Suppressor macrophage treated with lipopolysaccharide for 1 hour (primary cell): ENCODE measurements around the gene FAM222B.
A peak's percentile ranks its signal among the peaks of the same experiment; 100 is the strongest.
"Not testable (repeated sequence)": the region's sequence is repeated elsewhere in the genome, so short reads cannot be mapped to it uniquely, and the experiment has no call there.

ENCODE experiments used
- DNase-seq, 3 donors: peaks; one replicate each; pipeline ENCODE4 v3.0.0-alpha.2; 2020 to 2022

The FAM222B gene

DNA sequence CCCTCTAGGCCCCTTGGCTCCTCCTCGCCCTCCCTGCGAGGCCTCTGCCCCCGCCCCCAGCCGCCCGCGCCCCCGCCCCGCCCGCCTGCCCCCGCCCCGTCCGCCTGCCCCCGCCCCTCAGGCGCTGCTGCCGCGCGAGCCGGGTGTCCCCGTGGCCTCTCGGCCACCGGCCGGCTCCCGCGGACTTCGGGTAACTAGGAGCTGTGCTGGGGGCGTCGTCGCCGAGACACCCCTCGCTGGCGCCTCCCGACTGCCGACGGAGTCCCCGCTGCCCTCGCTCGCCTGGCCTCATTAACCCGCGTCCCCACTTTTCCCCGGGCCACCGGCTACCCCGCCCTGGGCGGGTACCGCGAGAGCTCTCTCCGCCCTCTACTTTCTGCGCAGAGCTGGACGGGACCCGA lies 116.4 kb downstream of the FAM222B start, which contains the start of gene TLCD1:
Gene TLCD1 (minus strand): TSS at position 8 of the 401 bp plus-strand sequence. CDS start 136 bp downstream, outside the sequence.
- peak; percentile 77 to 89 (median 85) for DNase-seq

DNA sequence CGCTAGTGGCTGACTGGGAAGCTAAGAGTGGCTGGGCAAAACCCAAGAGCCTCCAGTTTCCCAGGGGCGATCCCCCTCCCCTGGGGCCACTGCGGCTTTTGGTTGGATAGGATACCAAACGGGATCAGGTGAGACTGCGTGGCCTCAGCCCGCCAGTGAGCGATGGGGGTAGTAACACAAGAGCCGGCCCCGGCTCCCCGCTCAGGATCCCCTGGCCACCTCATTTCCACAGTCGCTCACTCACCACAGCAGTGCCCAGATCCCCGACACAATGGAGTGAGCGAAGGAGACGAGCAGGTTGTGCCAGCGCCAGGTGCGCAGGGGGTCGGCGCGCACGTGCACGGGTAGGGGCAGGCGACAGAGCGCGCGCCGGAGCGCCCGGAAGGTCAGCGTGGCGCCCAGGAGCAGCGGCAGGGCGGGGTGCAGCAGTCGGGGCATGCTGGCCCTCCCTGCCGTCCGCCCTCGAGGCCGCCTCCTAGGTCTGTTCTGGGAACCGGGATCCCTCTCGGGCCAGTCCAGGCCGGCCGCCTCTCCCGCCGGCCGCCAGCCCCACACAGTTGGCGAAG lies 116.8 kb downstream of the FAM222B start:
- DNase-seq: peak in 1 of 3 donors; percentile 33

DNA sequence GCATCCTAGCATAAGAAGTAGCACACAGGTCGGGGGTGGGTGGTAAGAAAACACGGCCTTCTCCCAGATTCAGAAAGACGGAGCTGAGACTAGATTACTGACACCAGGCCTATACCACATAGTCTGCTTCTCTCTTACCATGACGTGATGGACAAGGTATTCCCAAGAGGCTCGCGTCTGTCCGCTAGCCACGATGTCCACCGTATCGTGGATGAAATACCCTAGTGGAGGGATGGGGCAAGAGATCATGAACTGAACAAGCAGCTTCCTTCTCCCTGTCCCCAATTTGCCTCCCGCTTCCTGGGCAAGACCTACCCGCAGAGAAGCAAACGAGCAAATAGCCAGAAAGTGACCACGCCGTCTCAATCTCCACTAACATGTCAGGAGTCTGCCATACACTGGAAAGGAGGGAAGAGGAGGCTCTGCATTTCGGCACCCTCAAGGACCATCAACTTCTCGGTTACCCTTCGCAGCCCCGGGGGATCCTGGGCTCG lies 117.4 kb downstream of the FAM222B start:
- DNase-seq: no peak

DNA sequence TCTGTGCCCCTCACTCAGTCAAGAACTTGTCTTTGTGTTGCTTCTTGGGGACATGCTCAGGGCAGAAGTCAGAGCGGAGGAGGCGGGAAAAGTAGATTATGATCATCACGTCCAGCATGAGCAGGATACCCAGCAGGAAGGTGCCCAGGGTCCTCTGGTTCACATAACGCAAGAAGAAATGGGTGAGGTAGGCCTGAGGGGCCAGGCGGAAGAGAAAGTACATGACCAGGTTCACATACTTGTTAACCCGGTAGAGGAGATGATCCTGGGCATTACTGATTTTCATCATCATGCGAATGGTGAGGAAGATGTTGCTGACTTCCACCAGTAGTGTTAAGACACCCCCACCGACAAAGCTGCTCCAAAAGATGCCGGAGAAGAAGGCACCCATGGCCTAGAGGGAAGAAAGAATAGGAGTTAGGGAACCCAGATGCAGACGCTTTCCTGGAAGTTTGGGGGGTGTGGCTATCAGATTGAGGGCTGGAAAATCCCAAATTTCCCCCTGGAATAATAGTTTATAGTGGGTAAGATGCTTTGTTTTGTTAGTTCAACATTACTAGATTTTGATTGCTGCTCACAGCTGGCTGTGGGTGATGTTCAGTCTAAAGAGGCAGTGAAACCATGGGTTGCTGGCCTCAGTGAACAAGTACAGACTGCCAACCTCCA lies 118.0 kb downstream of the FAM222B start:
- no peak for DNase-seq

DNA sequence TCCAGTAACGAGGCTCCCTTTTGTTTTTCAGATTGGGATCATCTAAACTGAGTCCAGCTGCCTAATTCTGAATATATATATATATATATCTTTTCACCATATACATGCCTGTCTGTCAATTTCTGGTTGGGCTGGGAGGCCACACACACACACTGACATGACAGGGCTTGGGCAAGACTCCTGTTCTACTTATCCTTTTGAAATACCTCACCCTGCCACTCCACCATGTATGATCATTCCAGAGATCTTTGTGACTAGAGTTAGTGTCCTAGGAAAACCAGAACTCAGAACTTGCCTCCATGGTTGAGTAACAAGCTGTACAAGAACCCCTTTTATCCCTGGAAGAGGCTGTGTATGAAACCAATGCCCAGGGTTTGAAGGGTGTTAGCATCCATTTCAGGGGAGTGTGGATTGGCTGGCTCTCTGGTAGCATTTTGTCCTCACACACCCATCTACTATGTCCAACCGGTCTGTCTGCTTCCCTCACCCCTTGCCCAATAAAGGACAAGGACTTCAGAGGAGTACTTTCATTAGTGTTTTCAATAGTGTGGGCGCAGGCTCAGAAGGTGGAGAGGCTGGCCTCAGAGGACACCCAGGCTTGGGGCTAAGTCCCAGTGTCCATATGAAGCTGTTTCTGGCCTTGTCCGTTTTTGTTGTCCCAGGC lies 118.6 kb downstream of the FAM222B start:
- DNase-seq: not testable (repeated sequence)

DNA sequence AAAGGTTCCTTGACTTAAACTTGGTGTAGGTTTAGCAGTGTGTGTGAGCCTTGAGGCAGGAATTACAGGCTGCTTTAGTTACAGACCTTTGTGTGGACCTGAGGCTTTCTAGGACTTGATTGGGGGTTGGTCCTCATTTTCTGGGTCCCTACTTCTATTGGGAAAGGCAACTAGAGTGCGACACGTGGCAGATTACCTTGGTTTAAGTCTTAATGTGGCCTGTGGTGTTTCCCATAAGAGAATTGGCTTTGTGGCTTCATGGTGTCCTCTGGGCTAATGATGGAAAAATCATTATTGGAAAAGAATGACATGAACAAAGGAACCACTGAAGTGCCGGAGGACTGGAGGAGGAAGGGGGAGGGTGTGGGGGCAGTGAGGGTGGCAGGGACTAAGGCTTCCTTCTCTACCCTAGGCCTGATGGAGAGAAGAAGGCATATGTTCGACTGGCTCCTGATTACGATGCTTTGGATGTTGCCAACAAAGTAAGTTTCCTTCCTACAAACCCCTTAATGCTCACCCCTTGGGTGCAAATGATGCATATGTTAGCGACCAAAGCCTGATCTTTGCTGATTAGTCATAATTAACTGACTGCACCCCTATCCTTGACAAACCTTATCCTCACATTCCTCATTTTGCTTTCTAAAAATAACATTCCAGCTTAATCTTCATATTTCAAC lies 119.3 kb downstream of the FAM222B start:
- no peak for DNase-seq

DNA sequence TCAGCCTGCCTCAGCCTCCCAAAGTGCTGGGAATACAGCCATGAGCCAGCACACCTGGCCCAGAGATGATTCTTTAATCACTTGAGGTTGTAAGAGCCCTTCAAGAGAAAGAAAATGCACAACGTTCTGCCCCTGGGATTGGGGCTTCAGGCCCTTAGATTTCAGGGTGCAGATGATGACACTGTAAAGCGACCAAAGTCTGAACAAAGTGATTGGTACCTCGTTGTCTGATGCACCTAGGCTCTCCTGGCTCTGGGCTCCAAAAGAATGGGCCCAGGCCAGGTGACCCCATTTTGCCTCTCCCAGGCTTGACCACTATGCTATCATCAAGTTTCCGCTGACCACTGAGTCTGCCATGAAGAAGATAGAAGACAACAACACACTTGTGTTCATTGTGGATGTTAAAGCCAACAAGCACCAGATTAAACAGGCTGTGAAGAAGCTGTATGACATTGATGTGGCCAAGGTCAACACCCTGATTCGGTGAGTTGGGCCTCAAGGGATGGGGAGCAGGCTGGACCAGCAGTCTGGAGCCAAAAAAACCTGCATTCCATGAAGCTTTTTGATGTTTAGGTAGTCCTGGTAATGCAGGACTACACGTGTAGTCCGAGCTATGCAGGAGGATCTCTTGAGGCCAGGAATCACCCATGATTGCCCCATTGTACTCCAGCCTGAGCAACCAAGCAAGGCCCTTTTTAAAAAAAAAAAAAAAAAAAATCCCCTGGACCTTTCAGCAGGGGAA lies 120.0 kb downstream of the FAM222B start:
- no peak for DNase-seq

DNA sequence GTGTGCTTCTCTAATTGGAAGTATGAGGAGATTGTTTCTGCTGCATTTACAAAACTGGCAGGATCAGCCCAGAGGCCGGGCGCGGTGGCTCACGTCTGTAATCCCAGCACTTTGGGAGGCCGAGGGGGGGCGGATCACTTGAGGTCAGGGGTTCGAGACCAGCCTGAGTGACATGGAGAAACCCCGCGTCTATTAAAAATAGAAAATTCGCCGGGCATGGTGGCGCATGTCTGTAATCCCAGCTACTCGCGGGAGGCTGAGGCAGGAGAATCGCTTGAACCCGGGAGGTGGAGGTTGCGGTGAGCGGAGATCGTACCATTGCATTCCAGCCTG lies 121.6 kb downstream of the FAM222B start:
- DNase-seq: not testable (repeated sequence)

DNA sequence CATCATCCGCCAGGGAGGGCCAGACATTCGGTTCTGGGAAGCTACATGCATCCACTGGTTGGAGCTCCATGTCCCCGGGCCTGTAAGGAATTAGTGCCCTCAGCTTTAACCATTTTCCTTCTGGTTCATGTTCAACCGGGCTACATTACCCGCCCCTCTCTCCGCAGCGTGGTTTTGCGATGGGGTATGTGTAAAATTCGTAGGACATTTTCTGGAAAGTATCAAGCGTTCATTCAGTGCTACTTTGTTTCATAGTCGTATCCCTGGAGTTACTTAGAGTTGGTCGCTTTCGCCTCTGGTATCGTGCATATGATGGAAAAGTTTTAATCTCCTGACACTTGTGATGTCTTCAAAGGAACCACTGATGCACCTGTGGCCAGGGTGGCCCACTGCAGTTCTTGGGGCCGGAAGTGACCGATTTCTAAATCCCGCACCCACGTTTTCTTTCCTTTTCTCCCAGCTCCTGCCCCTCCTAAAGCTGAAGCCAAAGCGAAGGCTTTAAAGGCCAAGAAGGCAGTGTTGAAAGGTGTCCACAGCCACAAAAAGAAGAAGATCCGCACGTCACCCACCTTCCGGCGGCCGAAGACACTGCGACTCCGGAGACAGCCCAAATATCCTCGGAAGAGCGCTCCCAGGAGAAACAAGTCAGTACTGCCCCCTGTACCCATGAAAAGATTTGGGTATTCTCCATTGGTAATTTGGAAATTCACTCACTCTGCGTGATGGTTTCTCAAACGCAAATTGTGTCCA lies 122.2 kb downstream of the FAM222B start:
- peak; percentile 18 to 32 (median 20) for DNase-seq

DNA sequence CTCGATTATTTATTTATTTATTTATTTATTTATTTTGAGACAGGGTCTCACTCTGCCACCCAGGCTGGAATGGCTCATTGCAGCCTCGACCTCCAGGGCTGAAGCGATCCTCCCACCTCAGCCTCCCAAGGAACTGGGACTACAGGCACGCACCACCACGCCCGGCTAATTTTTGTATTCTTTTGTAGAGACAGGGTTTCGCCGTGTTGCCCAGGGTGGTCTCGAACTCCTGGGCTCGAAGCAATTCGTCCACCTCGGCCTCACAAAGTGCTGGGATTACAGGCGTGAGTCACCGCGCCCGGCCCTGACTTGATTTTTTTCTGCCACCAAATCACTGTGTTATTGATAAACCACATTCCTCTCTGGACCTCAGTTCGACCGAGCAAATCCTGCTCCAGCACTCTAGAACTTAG lies 123.6 kb downstream of the FAM222B start:
- no peak for DNase-seq

DNA sequence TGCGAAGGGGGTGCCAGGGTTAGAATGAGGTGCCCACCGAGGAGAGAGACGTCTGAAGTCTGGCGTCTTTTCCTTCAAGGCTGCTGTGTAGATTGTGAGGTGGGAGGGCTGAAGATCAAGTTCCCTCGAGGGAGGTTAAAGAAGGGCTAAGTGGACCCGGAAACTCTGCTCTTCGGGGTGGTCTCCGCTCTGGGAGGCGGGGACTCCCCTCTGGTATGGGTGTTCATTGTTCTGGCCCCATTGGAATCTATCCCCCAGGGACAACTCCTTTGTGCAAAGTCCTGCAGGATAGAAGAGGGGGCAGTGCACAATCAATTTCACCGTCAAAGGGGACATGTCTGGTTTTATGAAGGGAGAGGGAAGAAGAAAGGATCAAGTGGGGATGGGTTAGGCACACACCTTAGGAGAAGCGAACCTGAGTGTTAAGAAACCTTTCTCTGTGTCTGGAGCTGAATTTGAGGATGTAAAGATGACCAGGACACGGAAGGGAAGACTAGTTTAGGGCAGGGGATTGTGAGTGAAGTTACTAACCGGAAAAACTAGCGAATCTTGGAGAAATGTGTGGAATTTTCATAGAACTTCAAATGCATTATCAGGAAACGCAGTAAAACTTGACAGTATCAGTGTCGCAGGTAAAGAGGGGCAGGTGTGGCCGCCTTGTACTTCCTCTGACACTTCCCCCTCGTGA lies 124.1 kb downstream of the FAM222B start:
- no peak for DNase-seq

DNA sequence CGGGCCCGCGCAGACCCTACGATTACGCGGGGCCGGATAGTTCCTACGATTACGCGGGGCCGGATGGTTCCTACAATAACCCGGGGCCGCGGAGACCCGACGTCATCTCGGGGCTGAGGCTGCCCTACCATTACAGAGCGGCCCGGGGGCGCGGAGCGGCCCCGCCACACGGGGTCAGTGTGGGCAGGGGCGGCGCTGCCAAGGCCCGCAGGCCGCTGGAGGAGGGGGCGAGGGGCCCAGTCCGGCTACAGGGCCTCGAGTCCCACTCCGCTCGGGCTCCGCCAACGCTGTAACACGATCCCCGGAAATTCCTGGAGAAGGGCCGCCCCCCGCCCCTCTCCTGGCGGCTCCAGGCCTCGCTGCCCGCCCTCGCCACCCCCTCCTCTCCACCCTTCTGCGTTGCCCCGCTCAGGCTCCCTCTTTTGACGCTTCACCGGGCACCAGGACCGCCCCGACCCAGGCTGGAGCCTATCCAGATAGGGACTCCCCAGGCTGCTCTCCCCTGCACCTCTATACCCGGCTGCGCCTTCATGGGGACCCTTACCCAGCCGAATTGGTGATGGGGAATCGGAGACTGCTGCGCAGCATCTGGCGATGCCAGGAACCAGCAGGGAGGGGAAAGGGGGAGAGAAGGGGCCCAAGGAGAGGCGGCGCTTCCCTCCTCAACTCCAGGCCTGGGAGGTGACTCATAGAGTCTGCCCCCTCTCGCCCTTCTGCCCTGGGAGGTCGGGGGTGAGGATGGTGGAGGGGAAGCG lies 124.8 kb downstream of the FAM222B start, which contains the start of gene RAB34:
Gene RAB34 (minus strand): TSS at position 291 of the 755 bp plus-strand sequence. CDS start 602 bp downstream, outside the sequence.
- peak; percentile 58 to 75 (median 65) for DNase-seq

DNA sequence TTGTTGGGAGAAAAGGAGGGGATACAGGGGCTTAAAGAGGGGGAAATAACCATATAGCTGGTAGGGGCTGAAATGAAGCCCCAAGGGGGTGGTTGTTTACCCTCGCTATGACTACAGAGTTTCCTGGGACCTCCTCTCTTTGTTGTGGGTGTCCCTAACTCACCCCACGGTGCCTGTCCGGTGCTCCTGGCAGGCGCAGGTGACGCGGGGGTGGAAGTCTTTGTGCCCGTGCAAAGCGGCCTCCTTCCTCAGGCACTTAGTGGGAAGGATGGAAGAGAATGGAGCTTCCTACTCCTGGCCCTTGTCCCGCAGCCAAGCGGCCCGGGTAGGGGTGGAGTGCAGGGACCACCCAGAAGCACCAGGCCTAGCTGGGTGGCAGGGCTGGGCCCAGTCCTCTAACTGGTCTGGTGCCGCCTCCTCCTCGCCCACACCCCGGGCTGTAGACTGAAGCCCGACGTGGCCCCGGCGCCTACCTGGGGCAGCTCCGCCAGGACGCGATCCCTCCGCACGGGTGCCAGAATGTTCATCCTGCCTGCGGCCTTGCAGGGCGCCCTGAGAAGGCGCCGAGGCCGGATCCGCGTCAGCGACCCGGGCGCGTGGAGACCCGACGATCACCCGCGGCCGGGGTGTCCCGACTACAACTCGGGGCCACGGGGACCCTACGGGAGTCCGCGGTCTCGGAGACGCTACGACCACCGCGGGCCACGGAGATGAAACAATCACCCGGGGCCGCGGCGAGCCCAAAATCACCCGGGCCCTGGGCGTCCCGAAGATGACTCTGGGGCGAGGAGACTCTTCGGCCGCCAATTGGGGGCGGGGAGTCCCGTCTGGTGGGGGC lies 125.6 kb downstream of the FAM222B start:
- no peak for DNase-seq

DNA sequence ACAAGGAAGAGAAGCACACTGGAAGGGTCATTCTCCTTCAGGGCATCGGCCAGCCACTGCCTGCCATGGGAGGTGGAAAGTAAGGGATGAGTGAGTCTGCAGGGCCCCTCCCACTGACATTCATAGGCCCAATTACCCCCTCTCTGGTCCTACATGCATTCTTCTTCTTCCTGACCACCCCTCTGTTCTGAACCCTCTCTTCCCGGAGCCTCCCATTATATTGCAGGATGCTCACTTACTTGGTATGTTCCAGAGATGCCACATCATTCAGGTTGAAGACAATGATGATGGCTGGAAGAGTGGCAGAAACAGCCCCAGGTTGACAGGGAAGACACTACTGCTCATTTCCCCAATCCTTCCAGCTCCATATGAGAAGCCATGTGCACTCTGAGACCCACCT lies 127.4 kb downstream of the FAM222B start:
- DNase-seq: no peak

DNA sequence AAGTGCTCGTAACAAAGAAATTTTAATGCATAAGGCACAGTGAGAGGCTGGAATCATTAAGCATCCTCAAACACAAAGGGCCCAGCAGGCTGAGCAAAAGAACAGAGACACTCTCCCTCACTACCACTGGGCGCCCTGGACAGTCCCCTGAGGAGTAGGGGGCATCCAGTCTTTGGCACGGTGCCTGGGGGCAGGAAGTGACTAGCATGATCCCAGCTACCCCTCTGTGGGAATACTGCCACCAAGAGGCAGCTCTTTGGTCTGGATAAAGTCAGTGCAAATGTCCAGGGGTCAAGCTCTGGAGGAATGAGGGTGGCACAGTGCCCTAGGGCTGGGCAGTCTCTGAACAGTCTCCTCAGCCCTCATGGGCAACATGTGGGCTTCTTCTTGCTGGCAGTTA lies 128.3 kb downstream of the FAM222B start:
- no peak for DNase-seq

DNA sequence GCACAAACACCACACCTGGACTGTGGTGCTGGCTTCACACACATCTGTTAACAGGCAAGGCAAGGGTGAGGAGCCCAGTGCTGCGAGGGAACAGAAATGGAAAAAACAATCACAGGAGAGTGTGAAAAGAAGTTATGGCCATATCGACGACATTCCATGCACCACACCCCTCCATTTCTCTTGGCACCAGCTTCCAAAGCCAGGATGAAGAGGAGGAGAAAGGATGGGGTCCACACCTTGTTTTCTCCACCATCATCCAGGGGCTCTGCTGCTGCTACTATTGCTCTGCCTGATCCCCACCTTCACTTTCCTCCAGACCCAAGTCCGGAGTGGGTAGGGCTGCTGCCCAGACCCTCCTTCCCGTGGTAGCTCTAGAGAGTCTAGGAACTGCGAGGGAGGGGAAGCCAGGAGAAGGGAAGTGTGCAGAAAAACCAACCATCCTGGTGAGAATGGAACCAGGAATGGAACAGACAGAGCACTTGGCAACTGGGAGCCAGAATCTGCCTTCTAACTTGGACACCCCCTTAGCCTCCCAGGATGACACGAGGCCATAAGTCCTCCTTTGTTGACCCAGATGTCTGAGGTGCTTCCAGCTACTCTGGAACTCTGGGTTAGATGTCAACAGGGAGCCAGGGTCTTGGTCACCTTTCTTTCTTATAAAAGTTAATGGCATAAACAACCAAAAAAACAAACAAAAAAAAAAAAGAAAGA lies 129.7 kb downstream of the FAM222B start:
- no peak for DNase-seq

DNA sequence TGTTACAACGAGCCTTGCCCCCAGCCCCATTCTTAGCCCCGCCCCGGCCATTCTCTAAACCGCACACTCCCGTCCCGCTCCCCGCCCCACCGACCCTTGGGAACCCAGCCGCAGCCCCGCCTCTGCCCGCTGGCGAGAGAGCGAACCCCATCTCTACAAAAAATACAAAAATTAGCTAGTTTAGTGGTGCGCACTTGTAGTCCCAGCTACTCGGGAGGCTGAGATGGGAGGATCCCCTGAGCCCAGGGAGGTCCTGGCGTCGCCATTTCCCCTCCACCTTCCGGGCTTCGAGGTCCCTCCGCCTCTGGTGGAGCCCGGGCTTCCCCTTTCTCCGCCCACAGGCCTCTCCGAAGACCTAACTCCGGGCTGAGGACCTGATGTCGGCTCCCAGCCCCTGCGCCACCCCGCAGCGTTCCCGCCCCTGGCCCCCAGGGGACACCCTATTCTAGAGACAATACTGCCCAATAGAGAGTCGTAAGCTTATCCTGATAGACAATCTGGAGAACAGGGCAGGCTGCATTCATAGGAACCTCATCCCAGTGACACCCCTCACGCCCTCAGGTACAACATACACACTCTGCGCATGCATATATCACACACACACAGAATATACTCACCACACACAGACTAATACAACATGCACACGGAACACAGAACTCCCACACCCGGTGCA lies 130.4 kb downstream of the FAM222B start:
- peak; percentile 82 to 88 (median 84) for DNase-seq

DNA sequence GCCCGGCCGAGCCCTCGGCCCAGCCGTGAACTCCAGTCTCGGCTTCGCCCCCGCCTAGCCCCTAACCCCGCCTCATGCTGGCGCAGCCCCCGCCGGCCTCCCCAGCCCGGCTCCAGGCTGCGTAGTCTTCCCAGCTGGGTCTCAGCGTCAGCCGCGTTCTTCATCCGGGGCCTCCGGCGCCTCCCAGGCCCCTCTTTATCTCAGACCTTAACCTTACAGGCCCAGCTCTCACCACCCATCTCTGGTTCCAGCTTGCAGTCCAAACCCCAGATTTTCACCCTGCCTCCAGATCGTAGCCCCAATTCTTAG lies 130.9 kb downstream of the FAM222B start, which contains the start of gene PROCA1:
Gene PROCA1 (minus strand): TSS at position 166 of the 309 bp plus-strand sequence. CDS start 228 bp downstream, outside the sequence.
- DNase-seq: no peak
